ENCODE data around the gene AGBL3.
A peak's percentile ranks its signal among the peaks of the same experiment; 100 is the strongest.

GRCh38 chr7:135164357-135165061 is 178.2 kb downstream of the AGBL3 start:
- TF ChIP-seq, protein P1, sequence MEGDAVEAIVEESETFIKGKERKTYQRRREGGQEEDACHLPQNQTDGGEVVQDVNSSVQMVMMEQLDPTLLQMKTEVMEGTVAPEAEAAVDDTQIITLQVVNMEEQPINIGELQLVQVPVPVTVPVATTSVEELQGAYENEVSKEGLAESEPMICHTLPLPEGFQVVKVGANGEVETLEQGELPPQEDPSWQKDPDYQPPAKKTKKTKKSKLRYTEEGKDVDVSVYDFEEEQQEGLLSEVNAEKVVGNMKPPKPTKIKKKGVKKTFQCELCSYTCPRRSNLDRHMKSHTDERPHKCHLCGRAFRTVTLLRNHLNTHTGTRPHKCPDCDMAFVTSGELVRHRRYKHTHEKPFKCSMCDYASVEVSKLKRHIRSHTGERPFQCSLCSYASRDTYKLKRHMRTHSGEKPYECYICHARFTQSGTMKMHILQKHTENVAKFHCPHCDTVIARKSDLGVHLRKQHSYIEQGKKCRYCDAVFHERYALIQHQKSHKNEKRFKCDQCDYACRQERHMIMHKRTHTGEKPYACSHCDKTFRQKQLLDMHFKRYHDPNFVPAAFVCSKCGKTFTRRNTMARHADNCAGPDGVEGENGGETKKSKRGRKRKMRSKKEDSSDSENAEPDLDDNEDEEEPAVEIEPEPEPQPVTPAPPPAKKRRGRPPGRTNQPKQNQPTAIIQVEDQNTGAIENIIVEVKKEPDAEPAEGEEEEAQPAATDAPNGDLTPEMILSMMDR (IDR thresholded peaks at IDR 0.05; ENCODE audit: low read length) = peak; percentile 12; the same call in 1 of the 2 replicates
- TF ChIP-seq EZH2 (optimal IDR thresholded peaks at IDR 0.05; ENCODE audit: low read depth, low read length) = no peak

All from MM.1S (cell line).